Activated naive CD8-positive, alpha-beta T cell treated with anti-CD3 and anti-CD28 coated beads, Interleukin-2, amount 10 ng/mL, durations not matched to agents 7 days and 5 days (primary cell): ENCODE measurements around the gene EIF3F. TPM values are rescaled to one million over a fixed set of nuclear protein-coding genes. Genes with fewer than 3 reads are reported as not detected.

Experiments used
- ATAC-seq: fragments of 150-1000 bp; cut with Tn5 transposase; one replicate; pipeline ENCODE4 v1.10.0; 2021; ENCODE audit warnings: low read depth, moderate library complexity
- POLR2A ChIA-PET: fragments of 350-600 bp; sonication (Branson Sonifier 250); formaldehyde crosslinking; loops from one replicate; lab custom pipeline; 2021; ENCODE audit warnings: antibody characterized with exemption; lab: Charles Lee
- DNase-seq: peaks from one replicate; pipeline ENCODE4 v3.0.0; 2021
- H3K27ac Mint-ChIP-seq: one replicate; pipeline ENCODE4 v1.8.0; 2022; ENCODE audit warnings: mild to moderate bottlenecking, mixed read lengths
- H3K27me3 Mint-ChIP-seq: one replicate; pipeline ENCODE4 v1.8.0; 2022; ENCODE audit warnings: mild to moderate bottlenecking, moderate library complexity, mixed read lengths
- H3K36me3 Mint-ChIP-seq: one replicate; pipeline ENCODE4 v1.8.0; 2021; ENCODE audit warnings: mild to moderate bottlenecking, mixed read lengths
- H3K4me1 Mint-ChIP-seq: one replicate; pipeline ENCODE4 v1.8.0; 2021; ENCODE audit warnings: mixed read lengths
- H3K4me3 Mint-ChIP-seq: one replicate; pipeline ENCODE4 v1.8.0; 2022; ENCODE audit warnings: mild to moderate bottlenecking, moderate library complexity, mixed read lengths
- H3K9me3 Mint-ChIP-seq: one replicate; pipeline ENCODE4 v1.8.0; 2021; ENCODE audit warnings: mixed read lengths
- total RNA-seq, 2 experiments: library from RNA; stranded (reverse); gene quantifications; one replicate each; pipeline ENCODE4 v1.2.3, GENCODE V29; 2021

Gene EIF3F
- total RNA-seq, 2 experiments from 2014 or later: 226 to 233 TPM

DNA sequence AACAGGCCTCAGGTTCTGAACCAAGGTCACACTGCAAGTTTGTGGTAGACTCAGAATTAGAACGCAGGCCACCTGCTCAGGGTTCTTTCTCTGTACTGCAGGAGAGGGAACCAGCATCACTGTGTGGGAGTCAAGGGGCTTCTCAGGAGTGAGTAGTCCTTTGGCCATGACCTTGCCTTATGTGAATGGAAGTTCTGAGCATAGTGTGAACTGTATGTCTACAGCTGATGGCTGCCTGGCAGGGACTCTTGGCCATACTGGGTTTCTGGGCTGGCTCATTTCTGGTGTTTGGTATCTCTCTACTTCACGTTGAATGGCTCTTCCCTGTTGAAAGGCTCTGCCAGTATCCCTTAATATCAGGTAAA lies 53.8 kb downstream of the EIF3F start:
- Mint-ChIP-seq H3K9me3 (no peaks in the 10 kb centered on the region), H3K27me3 (peaks cover 29% of the 10 kb centered on the region), H3K27ac (no peak overlapping the region), H3K4me3 (no peak overlapping the region), H3K4me1 (no peaks in the 10 kb centered on the region), H3K36me3 (no peaks in the 10 kb centered on the region)
- ATAC-seq (no peak), DNase-seq (no peak)
- POLR2A ChIA-PET: no interaction called here

DNA sequence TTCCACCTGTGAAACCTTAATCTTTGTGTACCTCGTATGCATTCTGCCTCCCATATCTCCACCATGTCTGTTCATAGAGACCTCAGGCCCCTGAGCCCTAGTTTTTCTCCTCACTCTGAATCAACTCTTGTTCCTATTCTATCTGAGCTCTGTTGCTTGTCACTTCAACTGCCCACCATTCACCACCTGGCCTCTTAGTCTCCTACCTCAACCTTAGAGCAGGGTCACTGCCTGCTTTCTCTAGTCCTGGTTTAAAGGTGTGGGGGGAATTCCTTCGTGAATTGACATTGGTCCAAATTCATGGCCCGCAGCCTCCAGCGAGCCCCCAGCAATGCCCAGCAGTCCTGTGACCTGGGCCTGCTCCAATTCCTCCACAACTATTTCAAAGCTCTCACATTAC lies 54.4 kb downstream of the EIF3F start:
- DNase-seq: no peak
- no peaks in the 10 kb centered on the region for H3K9me3 Mint-ChIP-seq
- no peak for ATAC-seq
- H3K36me3 Mint-ChIP-seq: no peaks in the 10 kb centered on the region
- H3K4me3 Mint-ChIP-seq: no peak overlapping the region
- H3K27me3 Mint-ChIP-seq: peaks cover 29% of the 10 kb centered on the region
- POLR2A ChIA-PET: no interaction called here
- no peaks in the 10 kb centered on the region for H3K4me1 Mint-ChIP-seq
- H3K27ac Mint-ChIP-seq: no peak overlapping the region

DNA sequence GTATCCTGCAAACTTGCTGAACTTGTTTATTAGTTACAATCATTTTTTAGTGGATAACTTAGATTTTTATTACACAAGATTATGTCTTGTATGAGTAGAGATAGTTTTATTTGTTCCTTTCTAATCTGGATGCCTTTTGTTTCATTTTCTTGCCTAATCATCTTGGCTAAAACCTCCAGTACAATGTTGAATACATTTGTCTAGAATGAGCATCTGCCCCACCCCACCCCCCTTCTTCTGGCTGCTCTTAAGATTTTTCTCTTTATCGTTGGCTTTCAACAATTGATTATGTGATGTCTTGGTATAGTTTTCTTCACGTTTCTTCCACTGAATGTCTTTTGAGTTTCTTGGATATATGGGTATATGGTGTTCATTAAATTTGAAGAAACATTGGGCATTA lies 56.6 kb downstream of the EIF3F start:
- Mint-ChIP-seq H3K27me3 (peaks cover 32% of the 10 kb centered on the region), H3K36me3 (no peaks in the 10 kb centered on the region), H3K9me3 (no peaks in the 10 kb centered on the region), H3K27ac (no peak overlapping the region), H3K4me3 (no peak overlapping the region), H3K4me1 (no peaks in the 10 kb centered on the region)
- POLR2A ChIA-PET: interaction anchor here (0.6 kb wide), 1 partner anchor 68 kb away, joined by 5 read pairs; no protein-coding TSS in a partner anchor
- DNase-seq: no peak
- ATAC-seq: no peak

DNA sequence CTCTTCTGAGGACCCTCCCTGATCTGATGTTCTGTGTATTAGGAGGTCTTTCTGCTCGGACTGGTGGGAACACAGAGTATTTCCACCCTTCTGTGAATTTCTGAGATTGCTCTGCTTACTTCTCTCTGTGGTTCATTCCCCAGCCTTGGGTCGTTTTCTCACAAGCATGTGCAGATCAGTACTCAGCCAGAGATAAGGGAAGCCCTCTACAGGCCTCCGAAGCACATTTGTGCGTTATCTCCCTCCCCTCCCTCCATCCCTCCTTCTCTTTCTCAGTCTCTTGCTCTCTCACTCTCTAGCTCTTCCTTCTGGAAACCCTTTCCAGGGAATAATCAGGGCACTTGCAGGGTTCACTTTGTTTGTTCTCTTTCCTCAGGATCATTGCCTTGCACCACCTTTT lies 58.7 kb downstream of the EIF3F start:
- Mint-ChIP-seq H3K4me3 (no peak overlapping the region), H3K4me1 (no peaks in the 10 kb centered on the region), H3K36me3 (no peaks in the 10 kb centered on the region), H3K27me3 (peaks cover 32% of the 10 kb centered on the region), H3K9me3 (no peaks in the 10 kb centered on the region), H3K27ac (no peak overlapping the region)
- no peak for ATAC-seq
- DNase-seq: no peak
- POLR2A ChIA-PET: no interaction called here

DNA sequence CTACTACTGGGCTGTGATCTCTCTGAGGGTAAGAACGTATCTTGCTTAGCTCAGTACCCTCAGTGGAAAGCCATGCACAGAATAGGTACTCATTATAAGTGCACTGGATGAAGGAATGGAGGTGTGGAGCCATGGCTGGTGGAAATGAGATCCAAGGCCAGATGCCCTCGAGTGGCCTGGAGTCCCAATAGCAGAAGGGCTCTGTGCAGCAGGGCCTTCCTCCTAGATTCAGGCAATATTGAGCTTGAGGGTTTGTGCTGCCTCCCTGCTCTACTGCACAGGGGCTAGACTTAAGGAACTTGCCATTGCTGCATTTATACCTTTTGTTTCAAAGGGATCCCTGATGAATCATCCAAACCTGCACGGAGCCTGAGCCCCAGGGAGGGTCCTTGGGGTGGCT lies 60.2 kb downstream of the EIF3F start:
- ATAC-seq (no peak), DNase-seq (no peak)
- Mint-ChIP-seq H3K27ac (no peak overlapping the region), H3K27me3 (peaks cover 36% of the 10 kb centered on the region), H3K36me3 (no peaks in the 10 kb centered on the region), H3K4me1 (no peaks in the 10 kb centered on the region), H3K4me3 (no peak overlapping the region), H3K9me3 (no peaks in the 10 kb centered on the region)
- POLR2A ChIA-PET: no interaction called here

DNA sequence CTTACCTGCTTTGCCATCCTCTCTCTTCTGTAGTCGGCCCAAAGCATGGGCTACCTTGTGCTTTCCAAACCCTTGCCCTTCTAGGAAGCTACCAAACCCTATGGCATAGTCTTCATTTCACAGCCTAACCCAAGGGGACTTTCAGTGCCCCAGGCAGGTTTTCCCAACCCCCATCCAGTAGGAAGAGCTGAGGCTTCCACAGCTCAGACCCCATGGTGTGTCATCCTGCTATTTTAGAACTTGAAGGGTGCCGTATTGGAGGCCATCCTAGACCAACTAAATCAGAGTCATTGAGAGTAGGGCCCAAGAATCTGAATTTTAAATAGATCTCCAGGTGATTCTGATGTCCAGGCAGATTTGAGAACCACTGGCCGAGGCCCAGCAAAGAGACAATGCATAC lies 61.9 kb downstream of the EIF3F start:
- Mint-ChIP-seq H3K4me3 (no peak overlapping the region), H3K27me3 (peaks cover 22% of the 10 kb centered on the region), H3K9me3 (no peaks in the 10 kb centered on the region), H3K36me3 (no peaks in the 10 kb centered on the region), H3K27ac (no peak overlapping the region), H3K4me1 (no peaks in the 10 kb centered on the region)
- POLR2A ChIA-PET: no interaction called here
- DNase-seq: no peak
- ATAC-seq: no peak

Other genes with a start within 250 kb of the EIF3F start
- not detected for gene OR5P2, start 190.4 kb upstream of the EIF3F start, total RNA-seq
- gene OR5P3, start 156.5 kb upstream of the EIF3F start, total RNA-seq: not detected
- not detected for gene OR10A6, start 56.1 kb upstream of the EIF3F start, total RNA-seq
- gene OR10A3, start 45.6 kb upstream of the EIF3F start, total RNA-seq: not detected
- not detected for gene NLRP10, start 21.9 kb upstream of the EIF3F start, total RNA-seq
- gene TUB, start 93.9 kb downstream of the EIF3F start, total RNA-seq: under 1 TPM in 1 of 2 experiments, not detected in 1; 0.14 TPM
- 10 to 100 TPM; 18.6 to 18.7 TPM for gene RIC3, start 181.7 kb downstream of the EIF3F start, total RNA-seq